NCI-H82 treated with DMSO at 0.1 percent for 48 hours (cell line): ENCODE data around the gene DLGAP1.
"Not testable (repeated sequence)": the region's sequence is repeated elsewhere in the genome, so short reads cannot be mapped to it uniquely, and the experiment has no call there.

Experiments used
- DNase-seq: peaks from one replicate; lab custom pipeline; 2025; ENCODE audit not compliant: unreplicated experiment; lab: John Stamatoyannopoulos, UW

The DLGAP1 gene

DNA sequence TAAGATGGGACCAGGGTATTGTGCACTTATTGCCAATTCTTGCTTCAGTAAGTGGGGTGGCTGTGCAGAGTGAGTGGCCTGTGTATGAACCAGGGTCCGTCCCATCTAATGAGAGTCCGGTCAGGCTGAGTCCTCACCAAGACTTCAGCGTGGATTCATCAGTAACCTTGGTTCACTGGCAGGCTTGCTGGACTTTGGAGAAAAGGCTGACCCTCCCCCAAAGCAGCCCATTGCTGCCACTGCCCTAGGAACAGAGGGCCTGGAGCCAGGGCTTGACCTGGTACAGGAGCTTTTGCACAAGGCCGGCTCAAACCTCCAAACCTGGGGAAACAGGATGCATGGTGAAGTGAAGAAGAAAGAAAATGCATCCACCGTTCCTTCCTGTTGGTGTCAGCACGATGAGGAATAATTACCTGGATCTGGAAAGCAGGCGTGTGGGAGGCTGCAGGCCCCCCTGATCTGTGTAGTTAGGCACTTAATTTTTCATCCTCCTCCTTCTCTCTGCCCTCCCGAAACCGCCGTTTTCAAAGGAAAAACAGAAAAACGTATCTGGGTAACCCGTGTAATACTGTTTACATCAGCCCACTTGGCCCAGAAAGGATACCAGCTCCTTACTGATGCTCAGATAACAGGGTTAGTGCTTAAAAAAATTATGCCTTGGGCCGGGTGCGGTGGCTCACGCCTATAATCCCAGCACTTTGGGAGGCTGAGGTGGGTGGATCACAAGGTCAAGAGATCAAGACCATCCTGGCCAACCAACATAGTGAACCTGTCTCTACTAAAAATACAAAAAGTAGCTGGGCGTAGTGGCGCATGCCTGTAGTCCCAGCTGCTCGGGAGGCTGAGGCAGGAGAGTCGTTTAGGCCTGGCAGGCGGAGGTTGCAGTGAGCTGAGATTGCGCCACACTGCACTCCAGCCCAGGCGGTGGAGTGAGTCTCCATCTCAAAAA is 857.4 kb downstream of the DLGAP1 start:
- no peak for DNase-seq

DNA sequence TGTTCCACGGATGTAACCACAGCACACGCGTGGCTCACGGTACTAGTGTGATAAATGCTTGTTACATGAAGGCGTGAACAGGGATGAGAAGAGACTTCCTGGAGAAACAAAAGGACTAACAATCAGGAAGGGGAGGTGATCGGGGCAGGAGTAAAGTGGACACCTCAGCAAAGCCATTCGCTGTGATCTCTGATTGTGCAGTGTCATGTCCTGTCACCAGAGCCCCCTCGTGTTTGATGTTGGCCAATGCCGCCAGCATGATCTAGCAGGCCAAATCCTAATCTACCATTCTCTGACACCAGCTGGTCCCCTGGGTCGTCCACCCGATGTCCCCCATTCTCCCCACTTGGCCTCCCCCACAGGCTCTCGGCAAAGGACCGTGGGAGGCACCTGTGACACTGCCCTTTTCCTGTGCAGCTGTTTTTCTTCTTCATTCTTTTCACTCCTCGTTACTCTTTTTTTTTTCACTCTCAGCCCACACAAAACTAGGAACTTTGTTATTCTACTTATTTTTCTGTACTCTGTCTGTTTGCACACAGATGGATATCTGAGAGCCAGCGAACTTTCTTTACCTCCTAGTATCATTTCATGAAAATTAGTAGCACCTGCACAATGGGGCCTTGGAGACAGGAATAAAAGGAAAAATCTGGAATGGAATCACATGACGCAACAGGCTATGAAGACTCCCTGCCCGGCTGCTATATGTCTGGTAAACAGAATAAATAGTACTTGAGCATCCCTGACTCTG is 858.3 kb downstream of the DLGAP1 start:
- peak; percentile 27 for DNase-seq

DNA sequence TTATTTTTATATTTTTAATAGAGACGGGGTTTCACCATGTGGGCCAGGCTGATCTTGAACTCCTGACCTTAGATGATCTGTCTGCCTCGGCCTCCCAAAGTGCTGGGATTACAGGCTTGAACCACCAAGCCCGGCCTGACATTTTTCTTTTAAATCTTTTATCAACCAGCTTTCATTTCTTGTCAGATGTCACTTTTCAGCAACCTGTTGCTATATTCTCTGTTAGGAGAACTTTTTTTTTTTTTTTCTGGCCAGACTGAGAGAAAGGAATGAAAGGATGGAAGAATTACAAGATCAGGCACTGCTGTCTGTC is 858.8 kb downstream of the DLGAP1 start:
- DNase-seq = no peak

DNA sequence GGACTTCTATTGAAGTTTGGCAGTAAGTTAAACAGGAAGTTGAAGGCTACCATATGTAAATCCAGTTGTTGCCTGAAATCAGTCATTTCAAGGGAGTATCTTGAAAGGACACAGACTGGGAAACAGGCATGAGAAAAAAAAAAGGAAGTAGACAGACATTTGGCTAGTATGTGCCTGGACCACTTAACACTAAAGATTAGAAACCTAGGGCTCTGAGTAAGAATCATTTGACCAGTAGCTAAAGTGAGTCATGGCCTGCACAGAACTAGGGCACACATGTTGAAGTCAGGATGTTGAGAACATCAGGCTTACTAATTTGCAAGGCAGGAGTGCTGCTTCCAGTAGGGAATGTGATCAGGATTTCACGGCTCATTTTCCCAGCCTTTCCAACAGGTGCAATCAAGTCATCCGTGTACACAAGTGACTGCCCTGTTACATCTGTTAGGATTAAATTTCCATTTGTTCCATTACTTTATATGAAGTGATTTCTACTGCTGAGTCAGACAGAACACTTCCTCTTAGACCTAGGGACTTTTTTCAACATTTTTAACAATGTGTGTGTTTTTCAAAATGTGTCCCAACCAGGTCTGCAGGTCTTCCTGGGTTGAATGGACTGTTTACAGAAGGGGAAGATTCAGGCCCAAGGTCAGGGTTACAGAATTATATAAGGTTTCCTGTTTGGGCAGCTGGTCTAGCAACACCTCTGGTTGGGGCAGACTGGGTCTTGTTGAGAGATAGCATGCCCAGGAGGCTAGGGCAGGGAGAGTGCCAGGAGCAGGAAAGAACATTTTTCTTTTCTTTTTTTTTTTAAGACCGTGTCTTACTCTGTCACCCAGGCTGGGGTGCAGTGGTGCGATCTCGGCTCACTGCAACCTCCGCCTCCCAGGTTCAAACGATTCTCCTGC is 859.5 kb downstream of the DLGAP1 start:
- no peak for DNase-seq

- DNase-seq = peak; percentile 53
These were observed 860.2 kb downstream of the DLGAP1 start for GRCh38 chr18:3594760-3595368.

- DNase-seq = peak; percentile 88
These were observed 861.0 kb downstream of the DLGAP1 start for GRCh38 chr18:3593904-3594759.

DNA sequence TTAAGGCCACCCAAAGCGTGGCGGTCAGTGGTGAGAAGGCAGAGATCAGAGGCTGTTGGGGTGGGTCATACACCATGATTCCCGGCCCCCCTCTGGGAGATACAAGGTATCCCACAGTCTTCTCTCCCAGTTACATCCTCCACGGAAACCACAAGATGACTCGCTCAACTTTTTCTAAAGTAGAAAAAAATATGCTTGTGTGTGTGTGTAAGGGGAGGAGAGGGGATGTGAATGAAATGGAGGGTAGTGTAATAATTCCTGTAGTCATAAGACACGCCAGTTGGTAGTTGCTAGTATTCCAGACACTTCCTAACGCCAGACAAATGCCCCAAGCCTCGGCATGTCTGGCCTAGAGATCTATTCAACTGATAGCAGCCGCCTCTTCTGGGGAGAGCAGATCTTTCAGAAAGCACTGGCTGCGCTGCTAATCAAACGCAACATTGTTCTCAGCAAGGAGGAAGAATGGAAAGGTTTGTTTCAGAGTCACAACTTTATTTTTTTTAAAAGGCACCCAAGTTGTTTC is 861.7 kb downstream of the DLGAP1 start:
- no peak for DNase-seq

DNA sequence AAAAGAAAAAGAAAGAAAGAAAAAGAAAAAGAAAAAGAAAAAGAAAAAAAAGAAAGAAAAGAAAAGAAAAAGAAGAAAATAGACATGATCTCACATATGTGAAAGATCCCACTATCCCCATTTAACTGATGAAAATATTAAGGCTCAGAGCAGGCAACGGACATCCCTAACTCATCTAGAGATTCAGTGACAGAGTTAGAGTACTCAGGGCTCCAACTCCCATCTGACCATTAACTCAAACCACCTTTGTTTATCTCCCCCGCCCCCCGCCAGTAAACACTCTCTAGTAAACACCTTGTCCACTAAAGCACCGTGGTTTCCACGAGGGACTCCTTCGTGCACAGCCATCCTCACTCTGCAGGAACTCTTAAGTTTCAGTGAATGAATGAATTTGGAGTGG is 862.2 kb downstream of the DLGAP1 start:
- no peak for DNase-seq

GRCh38 chr18:3590096-3590630 is 864.9 kb downstream of the DLGAP1 start:
- DNase-seq = no peak

DNA sequence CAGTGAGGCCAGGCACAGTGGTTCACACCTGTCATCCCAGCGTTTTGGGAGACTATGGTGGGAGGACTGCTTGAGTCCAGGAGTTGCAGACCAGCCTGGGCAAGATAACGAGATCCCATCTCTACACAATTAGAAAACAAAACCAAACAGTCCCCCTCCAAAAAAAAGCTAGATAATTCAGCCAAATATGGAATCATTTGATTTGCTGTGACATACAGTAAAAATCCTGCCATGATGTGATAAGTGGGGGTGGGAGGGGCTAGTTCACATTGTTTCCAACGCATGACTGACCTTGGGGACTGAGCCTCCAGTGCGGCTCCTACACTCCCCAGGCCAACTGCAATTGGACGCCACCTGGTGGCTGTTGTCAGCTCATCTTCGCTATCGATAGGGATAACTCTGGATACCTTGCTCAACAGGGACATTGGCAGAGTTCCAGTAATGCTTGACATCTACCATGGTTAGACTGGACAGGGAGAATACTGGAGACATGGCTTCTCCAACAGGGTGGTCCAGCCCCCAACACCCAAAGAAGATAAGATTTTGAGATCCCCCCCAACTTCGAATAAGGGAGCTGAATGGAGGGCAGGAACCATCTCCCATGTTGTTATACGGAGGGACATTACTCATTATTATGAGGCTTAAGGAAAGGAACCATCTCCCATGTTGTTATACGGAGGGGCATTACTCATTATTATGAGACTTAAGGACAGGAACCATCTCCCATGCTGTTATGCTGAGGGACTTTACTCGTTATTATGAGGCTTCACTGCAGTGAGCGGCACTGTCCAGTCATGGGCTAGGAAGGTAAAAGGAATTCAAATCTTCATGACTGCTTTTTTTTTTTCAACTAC is 869.2 kb downstream of the DLGAP1 start:
- DNase-seq = peak; percentile 64

- DNase-seq = no peak
These were observed 870.1 kb downstream of the DLGAP1 start for GRCh38 chr18:3584897-3585460.

GRCh38 chr18:3584266-3584861 is 870.7 kb downstream of the DLGAP1 start:
- no peak for DNase-seq

DNA sequence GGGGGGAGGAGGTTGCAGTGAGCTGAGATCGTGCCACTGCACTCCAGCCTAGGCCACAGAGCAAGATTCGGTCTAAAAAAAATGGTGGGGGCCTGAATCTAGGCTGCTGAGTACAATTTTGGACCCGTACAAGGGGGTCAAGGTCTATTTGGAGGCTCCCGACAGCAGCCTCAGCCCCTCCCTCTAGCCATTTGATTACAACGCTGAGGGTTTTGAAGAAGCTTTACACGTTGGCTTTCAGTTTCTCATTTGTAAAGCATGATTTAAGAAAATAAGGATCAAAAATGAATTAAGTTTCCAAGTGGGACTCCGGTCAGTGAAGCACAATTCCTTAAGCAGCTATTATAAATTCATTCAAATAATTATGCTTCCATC is 871.2 kb downstream of the DLGAP1 start:
- no peak for DNase-seq

- DNase-seq = not testable (repeated sequence)
These were observed 871.8 kb downstream of the DLGAP1 start for GRCh38 chr18:3583106-3583872.

DNA sequence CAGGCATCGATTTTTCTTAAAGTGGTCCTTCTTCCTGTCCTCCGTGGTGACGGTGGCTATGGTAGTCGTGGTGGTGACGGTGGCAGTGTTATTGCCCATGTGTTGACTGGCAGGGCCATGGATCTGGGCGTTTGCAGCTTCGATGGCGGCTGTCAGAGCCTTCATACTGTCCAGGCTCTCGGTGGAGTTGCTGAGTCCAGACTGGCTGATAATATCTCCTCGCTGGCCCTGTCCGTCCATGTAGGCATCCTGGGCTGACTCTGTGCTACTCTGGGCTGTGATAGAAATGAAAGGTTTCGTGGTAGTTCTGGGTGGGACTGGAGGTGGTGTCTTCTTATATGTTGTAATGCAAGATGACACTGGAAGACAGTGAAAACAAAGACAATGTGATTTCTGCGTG is 873.2 kb downstream of the DLGAP1 start:
- no peak for DNase-seq

GRCh38 chr18:3580523-3581025 is 874.5 kb downstream of the DLGAP1 start:
- not testable (repeated sequence) for DNase-seq

DNA sequence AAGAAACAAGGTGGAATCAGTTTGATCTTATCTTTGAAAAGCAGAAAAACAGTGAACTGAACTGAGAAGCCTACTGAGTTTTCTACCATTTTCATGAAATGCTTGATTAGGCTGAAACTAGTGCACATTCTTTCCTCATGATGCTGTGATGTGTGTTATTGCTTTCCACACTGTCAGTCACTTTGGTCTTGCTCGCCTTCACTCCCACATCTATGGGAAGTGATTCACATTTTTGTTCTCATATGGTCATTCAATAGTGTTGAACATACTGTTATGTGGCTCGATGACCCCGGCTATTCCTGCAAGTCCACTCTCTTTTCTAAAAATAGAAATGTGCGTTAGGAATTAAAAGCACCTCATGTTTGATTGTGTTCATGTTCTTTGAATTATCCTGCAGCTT is 875.4 kb downstream of the DLGAP1 start:
- no peak for DNase-seq
